Neural crest cell (in vitro differentiated cells): ENCODE data around the gene LMO7. TPM values are rescaled to one million over a fixed set of nuclear protein-coding genes. Genes with fewer than 3 reads are reported as not detected.

Experiments used
- DNase-seq: peaks from one replicate; pipeline ENCODE4 v3.0.0; 2021; ENCODE audit warnings: low read depth, mixed read lengths, low spot score
- H3K27ac Mint-ChIP-seq: one replicate; pipeline ENCODE4 v1.8.0; 2021; ENCODE audit warnings: mild to moderate bottlenecking, mixed read lengths; ENCODE audit not compliant: unreplicated experiment
- H3K27me3 Mint-ChIP-seq: 2 replicates; pipeline ENCODE4 v1.8.0; 2021; ENCODE audit warnings: low read depth, mild to moderate bottlenecking, mixed read lengths
- H3K36me3 Mint-ChIP-seq: 2 replicates; pipeline ENCODE4 v1.8.0; 2021; ENCODE audit warnings: low read depth, mild to moderate bottlenecking, mixed read lengths
- H3K4me1 Mint-ChIP-seq: 2 replicates; pipeline ENCODE4 v1.8.0; 2021; ENCODE audit warnings: mixed read lengths
- H3K4me3 Mint-ChIP-seq: one replicate; pipeline ENCODE4 v1.8.0; 2021; ENCODE audit warnings: mild to moderate bottlenecking, mixed read lengths
- H3K9me3 Mint-ChIP-seq: 2 replicates; pipeline ENCODE4 v1.8.0; 2021; ENCODE audit warnings: mixed read lengths
- total RNA-seq: library from RNA; stranded (reverse); gene quantifications from 2 replicates; pipeline ENCODE4 v1.2.1, GENCODE V29; 2021
- TF ChIP-seq, protein P1 (sequence below): fragments of 200-600 bp; sonication (generic); conservative IDR thresholded peaks from 2 replicates; pipeline ENCODE4 v1.5.0; 2021; ENCODE audit warnings: antibody characterized with exemption, mild to moderate bottlenecking

LMO7 gene
- total RNA-seq, 1 donor from 2014 or later: 4.8 TPM

DNA sequence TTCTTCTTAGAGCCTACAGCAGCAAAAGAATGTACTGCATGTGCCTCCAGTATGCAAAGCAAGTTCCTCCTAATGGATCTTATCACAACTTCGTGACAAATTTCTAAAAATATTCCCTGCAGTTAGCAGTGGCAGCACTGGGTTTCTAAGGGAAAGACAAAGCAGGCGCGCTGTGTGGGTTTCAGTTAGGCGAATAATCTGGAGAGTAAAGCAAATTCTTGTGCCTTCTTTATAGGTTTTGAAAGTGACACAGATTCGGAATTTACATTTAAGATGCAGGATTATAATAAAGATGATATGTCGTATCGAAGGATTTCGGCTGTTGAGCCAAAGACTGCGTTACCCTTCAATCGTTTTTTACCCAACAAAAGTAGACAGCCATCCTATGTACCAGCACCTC is 167.9 kb downstream of the LMO7 start:
- Mint-ChIP-seq H3K4me3 (no peak overlapping the region), H3K27me3 (no peaks in the 10 kb centered on the region), H3K27ac (no peak overlapping the region), H3K4me1 (peaks cover 5% of the 10 kb centered on the region), H3K9me3 (no peaks in the 10 kb centered on the region), H3K36me3 (no peaks in the 10 kb centered on the region)
- no peak for DNase-seq
- TF ChIP-seq, protein P1, sequence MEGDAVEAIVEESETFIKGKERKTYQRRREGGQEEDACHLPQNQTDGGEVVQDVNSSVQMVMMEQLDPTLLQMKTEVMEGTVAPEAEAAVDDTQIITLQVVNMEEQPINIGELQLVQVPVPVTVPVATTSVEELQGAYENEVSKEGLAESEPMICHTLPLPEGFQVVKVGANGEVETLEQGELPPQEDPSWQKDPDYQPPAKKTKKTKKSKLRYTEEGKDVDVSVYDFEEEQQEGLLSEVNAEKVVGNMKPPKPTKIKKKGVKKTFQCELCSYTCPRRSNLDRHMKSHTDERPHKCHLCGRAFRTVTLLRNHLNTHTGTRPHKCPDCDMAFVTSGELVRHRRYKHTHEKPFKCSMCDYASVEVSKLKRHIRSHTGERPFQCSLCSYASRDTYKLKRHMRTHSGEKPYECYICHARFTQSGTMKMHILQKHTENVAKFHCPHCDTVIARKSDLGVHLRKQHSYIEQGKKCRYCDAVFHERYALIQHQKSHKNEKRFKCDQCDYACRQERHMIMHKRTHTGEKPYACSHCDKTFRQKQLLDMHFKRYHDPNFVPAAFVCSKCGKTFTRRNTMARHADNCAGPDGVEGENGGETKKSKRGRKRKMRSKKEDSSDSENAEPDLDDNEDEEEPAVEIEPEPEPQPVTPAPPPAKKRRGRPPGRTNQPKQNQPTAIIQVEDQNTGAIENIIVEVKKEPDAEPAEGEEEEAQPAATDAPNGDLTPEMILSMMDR: no peak

DNA sequence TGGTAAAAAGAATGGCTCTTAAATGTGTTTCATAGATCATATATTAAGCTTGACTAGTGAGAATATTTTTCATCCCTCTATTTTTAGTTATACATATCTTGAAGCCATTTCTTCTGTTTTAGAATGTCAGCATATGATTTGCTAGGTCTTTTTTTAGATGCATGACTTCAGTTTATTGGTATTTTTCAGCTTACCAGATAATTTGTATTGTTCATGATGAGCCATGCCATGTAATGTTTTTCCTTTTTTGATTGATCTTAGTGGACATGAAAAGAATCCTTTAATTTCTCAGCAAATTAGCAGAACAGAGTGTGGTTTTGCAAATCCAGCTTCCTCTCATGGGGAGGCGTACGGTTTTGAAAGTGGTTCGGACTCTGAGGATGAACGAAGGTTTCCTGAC is 168.5 kb downstream of the LMO7 start:
- peaks cover 5% of the 10 kb centered on the region for H3K4me1 Mint-ChIP-seq
- TF ChIP-seq, protein P1: no peak
- no peaks in the 10 kb centered on the region for H3K27me3 Mint-ChIP-seq
- no peak for DNase-seq
- no peak overlapping the region for H3K4me3 Mint-ChIP-seq
- no peaks in the 10 kb centered on the region for H3K9me3 Mint-ChIP-seq
- no peak overlapping the region for H3K27ac Mint-ChIP-seq
- no peaks in the 10 kb centered on the region for H3K36me3 Mint-ChIP-seq

DNA sequence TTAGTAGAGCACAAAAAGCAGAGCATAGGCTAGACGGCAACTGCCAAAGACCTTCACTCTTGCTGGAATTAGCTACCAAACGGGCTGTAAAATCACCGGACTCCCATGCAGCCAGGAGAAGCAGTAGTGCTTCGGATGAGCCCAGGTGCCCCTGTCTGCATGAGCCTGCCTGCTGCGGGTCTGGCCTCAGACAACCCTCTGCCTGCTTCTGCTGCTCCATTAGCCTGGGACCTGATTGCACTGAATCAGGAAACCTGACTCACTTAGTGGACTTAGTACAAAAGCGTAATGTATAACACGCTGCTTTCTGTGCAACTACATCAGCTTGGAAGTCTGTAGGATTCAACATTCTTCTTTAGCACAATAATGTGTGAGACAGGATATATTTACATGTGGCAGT is 170.0 kb downstream of the LMO7 start:
- no peak overlapping the region for H3K27ac Mint-ChIP-seq
- no peak for DNase-seq
- H3K4me3 Mint-ChIP-seq: no peak overlapping the region
- TF ChIP-seq, protein P1: no peak
- H3K4me1 Mint-ChIP-seq: peaks cover 5% of the 10 kb centered on the region
- no peaks in the 10 kb centered on the region for H3K27me3 Mint-ChIP-seq
- H3K36me3 Mint-ChIP-seq: no peaks in the 10 kb centered on the region
- H3K9me3 Mint-ChIP-seq: no peaks in the 10 kb centered on the region

DNA sequence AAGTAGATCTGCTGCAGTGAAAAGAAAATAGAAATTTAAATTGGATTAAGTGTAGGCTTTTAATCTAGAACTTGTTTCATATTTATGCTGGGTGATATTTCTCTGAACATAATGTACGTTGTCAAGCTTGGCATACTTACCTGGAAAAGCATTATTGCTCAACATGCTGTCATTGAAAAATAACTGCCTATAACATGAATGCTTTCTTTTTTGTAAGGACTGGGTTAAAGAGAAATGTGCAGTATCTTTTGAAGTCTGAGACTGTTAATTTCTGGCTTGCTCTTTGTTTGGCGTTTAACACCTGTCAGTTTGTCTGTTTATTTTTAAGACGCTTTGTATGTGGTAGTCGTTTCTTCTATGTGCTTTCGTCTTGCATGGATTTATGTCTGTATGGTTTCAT is 175.2 kb downstream of the LMO7 start:
- Mint-ChIP-seq H3K4me3 (no peak overlapping the region), H3K9me3 (no peaks in the 10 kb centered on the region), H3K27me3 (no peaks in the 10 kb centered on the region), H3K4me1 (no peaks in the 10 kb centered on the region), H3K36me3 (no peaks in the 10 kb centered on the region), H3K27ac (no peak overlapping the region)
- TF ChIP-seq, protein P1: no peak
- no peak for DNase-seq

DNA sequence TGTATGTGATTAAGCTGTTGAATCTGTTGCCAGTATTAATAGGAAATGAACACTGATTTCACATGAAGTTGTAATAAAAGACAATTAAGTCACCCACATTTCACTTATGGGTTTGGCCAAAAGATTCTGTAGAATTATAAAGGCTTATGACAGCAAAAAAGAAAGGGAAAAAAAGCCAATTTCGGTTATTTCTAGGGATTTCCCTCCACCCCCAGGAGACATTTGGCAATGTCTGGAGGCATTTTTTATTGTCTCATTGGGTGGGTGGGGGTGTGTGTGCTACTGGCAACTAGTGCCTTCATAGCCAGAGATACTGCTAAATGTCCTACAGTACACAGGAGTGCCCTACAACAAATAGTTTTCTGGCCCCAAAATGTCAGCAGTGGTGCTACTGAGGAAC is 175.7 kb downstream of the LMO7 start:
- Mint-ChIP-seq H3K9me3 (no peaks in the 10 kb centered on the region), H3K4me3 (no peak overlapping the region), H3K27me3 (no peaks in the 10 kb centered on the region), H3K4me1 (no peaks in the 10 kb centered on the region), H3K36me3 (no peaks in the 10 kb centered on the region), H3K27ac (no peak overlapping the region)
- TF ChIP-seq, protein P1: no peak
- DNase-seq: no peak

DNA sequence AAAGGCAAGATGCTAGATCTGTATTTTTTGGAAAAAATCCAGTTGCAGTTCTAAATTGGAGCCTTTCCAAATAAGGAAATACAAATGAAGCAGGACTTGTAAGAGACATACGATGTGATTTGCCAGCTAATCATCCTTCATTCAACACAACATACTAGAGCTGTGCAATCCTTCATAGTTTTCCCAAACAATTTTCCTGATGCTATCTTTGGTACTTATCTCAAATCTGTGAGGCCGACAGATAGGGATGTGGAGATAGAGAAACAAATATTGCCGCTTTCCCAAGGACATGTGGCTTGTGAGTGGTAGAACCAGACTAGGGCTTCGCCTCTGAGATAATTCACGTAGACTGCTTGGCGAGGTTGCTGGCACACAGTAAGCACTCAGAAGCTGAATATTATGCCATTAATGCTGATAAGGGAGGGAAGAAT is 176.6 kb downstream of the LMO7 start:
- H3K4me1 Mint-ChIP-seq: no peaks in the 10 kb centered on the region
- H3K27ac Mint-ChIP-seq: no peak overlapping the region
- TF ChIP-seq, protein P1: no peak
- DNase-seq: no peak
- no peaks in the 10 kb centered on the region for H3K27me3 Mint-ChIP-seq
- H3K36me3 Mint-ChIP-seq: no peaks in the 10 kb centered on the region
- H3K9me3 Mint-ChIP-seq: no peaks in the 10 kb centered on the region
- no peak overlapping the region for H3K4me3 Mint-ChIP-seq
